HuH-7 (cell line): ENCODE data around the gene NUTM2F.
"Not testable (repeated sequence)": the region's sequence is repeated elsewhere in the genome, so short reads cannot be mapped to it uniquely, and the experiment has no call there.

ENCODE experiments used
- DNase-seq: peaks from one replicate; pipeline ENCODE4 v3.0.0; 2011; ENCODE audit warnings: low spot score

The NUTM2F gene

DNA sequence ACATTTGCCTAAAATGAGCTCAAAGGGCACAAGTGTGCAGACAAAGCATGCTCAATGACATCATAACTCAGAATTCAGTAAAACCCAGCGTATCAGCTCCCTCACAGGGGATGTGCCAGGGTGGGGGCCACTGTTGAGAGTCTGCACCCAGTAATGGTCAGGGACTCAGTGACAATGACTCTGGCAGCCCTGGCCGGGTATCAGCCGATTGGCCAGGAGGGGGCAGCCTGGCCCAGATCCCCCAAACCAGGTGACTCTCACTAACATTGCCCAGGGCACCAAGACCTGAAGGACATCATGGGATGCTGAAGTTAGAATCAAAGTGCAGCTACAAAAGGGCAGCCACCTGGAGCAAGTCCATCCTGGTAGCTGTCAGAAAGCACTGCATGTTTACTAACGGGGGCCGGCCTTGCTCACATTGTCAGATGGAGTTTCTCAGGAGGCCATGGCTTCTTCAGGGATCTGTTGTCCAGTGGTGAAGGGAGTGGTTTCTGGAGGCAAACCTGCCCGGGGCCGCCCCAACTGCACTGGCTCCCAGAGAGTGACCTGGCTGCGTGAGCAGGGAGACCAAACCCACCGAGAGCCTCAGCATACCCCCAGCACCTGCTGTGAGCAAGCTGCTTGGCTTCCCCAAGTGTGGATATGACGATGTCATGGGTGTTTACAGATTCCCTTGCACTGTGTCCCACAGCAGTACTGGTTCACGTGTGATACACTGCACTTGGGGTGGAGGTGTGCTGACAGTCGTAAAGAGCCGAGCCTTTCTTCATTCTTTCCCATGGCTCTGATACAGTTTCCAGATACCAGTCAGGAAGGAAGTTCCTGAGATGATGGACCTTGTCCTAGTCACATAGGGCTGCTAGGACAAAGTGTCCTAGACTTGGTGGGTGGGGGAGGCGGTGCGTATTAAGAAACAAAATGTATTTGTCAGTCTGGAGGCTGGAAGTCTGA lies 13.1 kb downstream of the NUTM2F start:
- not testable (repeated sequence) for DNase-seq

DNA sequence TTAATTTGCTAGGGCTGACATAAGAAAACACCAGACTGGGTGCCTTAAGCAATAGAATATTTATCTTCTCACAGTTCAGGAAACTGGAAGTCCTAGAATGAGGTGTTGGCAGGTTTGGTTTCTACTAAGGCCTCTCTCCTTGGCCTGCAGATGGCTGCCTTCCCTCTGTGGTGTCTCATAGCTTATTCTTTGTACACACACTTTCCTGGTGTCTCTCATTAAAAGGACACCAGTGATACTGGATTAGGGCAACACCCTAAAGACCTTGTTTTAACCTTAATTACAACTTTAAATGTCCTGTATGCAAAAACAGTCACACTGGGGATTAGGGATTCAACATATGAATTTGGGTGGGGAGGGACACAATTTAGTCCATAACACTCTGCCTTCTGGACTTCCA lies 25.1 kb downstream of the NUTM2F start:
- DNase-seq, result no peak

DNA sequence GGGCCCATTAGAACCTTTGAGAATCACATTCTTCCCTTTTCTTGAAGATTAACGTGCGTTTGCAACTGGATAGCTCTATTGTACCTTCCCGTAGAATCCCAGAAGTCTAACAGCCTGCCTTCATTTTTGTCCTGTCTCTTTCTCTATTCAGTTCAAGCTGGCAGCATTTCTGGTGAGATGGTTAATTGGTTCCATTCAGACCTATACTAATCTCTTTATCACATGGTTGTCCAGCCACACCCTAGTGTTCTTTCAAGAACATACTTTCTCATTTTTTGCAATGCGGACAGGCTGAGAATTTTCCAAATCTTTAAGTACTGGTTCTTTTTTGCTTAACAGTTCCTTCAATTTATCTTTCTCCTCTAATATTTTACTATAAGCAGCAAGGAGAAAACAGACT lies 26.0 kb downstream of the NUTM2F start:
- no peak for DNase-seq

DNA sequence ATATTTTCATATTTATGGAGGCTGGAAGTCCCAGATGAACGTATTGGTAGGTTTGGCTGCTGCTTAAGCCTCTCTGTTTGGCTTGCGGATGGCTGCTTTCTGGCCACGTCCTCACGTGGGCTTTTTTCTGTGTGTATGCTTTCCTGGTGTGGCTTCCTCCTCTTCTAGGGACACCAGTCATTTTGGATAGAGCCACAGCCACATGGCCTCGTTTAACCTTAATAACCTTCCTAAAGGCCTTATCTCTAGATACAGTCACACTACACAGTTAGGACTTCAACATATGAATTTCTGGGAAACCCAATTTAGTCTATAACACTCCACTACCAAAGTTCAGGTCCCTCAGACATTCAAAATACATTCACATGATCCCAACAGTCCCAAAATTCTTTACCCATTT lies 26.9 kb downstream of the NUTM2F start:
- no peak for DNase-seq

DNA sequence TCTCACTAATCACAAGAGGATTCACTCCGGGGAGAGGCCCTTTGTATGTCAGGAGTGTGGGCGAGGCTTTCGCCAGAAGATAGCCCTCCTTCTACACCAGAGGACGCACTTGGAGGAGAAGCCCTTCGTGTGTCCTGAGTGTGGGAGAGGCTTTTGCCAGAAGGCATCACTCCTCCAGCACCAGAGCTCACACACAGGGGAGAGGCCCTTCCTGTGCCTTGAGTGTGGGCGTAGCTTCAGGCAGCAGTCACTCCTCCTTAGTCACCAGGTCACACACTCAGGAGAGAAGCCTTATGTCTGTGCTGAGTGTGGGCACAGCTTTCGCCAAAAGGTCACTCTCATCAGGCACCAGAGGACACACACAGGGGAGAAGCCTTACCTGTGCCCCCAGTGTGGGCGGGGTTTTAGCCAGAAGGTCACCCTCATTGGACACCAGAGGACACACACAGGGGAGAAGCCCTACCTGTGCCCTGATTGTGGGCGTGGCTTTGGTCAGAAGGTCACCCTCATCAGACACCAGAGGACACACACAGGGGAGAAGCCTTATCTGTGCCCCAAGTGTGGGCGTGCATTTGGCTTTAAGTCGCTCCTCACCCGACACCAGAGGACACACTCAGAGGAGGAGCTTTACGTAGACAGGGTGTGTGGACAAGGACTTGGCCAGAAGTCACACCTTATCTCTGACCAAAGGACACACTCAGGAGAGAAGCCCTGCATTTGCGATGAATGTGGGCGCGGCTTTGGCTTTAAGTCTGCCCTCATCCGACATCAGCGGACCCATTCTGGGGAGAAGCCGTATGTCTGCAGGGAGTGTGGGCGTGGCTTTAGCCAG lies 27.8 kb downstream of the NUTM2F start:
- DNase-seq, result no peak

DNA sequence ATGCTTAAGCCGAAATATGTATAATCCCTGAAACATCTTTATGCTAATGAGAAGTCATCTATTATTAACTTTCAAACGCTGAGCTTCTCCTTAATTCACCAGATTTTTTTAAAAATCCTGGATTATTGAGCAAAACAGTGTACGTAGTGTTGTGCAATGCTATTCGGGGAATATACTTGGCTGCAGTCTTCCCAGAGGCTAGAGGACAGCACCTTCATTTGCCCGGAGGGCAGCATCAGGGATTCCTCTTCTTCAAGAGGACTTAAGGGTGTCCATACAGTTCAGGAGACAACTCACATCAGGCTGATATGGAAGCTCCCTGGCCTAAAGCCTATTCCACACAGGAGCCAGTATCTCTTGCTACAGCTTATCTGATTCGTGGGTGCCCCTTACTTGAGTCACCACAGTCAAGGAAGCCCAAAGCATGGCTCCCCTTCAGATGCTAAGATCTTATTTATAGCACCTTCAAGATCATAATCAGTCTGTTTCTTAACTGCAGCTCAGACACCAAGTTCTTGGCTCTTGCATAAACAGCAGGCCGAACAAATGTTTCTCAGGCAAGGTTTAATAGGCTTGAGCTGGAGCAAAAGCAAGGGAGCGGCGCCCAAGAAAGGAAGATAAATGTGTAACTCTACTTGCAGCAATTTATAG lies 29.4 kb downstream of the NUTM2F start:
- no peak for DNase-seq

DNA sequence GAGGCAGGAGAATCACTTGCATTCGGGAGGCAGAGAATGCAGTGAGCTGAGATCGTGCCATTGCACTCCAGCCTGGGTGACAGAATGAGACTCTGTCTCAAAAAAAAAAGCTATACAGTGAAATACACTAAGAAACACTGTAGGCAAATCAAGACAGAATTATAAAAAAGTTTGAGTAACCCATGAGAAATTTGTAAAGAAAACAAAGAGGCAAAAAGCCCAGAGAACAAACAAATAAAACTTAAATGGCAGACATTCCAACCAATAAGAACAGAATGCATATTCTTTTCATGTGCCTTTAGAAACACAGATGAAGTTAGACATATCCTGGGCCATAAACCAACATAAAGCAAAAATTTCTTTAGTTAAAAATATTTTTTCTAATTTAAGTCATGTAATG lies 38.8 kb downstream of the NUTM2F start:
- no peak for DNase-seq

DNA sequence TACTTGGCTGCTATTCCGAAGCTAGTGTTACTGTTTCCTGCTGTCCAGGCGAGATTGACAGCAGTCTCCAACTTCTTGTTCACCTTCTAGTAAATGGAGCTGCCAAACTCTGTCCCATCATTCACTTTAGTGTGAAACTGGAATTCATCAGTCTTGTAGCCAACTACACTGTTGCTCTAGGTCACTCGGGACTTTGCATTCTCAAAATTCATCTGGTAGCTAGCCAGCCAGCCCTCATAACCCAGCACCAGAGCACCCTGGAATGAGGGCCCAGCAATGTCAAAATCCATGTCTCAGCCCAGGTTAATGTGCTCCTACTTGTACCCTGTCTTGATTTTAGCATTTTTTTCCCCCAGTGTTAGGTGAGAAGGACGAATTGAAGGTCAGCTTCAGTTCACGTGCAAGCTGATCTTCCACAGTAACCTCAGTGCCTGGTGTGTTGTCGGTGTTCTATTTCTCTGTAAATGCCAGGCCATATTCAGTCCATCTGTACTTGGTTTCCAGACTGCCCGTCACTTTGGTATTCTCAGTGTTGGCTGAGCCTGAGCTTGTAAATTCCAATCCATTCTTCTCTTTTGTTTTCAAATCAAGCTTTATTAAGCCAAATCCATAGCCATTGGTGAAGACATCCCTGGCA lies 40.4 kb downstream of the NUTM2F start:
- DNase-seq, result no peak

DNA sequence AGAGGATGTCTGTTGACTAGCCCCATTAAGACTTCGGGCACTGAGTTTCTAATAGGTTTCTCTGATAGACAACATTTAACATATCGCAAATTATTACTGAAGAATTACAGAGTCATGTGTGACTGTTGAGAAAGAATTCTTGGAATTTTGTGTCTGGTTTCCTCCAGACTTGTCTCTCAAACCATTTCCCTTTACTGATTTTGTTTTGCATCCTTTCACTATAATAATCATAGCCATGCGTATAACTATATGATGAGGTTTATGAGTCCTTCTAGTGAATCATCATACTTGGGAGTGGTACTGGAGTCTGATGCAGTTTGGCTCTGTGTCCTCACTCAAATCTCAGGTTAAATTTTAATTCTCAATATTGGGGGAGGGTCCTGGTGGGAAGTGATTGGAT lies 42.3 kb downstream of the NUTM2F start:
- DNase-seq, result no peak

DNA sequence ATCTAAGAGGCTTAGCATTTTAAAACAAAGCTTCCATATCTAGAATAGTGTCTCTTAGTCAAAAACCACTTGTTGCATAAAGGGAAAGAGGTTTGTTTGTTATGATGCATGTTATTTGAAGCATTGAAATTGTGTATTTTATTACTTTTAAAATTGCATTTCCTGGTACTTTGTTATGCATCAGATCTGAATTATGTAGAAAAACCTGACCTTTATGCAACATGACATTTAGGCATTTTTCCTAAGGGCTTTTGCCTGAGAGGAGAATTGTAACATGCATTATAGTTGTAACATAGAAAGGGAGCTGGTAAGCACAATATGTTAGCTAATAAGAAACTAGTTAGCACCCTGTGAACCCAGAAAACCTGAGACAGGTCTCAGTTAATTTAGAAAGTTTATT lies 47.3 kb downstream of the NUTM2F start:
- no peak for DNase-seq

DNA sequence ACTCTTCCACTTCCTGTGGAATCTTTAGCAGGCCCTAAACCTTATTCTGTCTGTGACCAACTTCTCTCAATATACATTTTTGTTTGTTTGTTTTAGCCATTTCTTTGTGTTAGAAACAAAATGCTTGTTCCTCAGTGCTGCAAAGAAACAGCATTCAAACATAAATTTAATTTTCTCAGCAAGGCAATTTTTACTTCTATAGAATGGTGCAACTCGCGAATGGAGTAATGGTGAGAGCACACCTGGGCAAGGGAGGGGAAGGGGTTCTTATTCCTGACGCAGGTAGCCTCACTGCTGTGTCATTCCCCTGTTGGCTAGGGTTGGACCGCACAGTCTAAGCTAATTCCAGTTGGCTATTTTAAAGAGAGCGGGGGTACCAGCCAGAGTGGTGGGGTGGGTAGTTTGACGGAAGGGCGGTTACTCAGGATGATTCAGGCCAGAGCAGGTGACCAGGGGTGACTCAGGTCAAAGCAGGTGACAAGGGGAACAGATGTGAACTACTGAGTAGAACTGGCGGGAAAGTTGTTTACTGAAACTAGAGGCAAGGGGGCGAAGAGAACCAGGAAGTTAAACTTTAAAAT lies 47.9 kb downstream of the NUTM2F start:
- no peak for DNase-seq

DNA sequence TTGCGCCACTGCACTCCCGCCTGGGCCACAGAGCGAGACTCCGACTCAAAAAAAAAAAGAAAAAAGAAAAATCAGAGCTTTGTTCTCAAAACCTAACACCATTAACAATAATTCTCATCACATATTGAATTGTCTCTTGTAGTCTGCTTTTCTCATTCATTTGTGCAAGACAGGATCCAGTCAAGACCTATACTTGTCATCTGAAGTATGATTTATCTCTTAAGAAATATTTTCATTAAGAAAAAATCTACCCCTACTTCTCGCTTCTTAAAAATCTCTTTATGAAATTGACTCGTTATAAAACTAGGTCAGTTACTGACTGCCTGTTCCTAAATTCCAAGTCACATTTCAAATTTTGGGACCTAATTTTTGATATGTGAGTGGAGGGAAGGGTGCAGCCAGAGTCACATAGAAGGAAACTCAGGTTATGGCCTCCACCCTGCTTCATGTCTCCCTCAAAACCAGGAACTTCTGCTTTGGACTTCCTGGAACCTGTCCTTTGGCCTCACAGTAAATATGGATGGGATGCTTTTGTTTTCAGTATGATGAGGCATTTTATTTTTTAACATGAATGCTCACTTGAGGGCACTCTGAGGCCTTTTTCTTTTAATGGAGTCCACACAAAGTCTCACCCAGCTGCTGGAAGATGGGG lies 50.4 kb downstream of the NUTM2F start:
- DNase-seq, result no peak

DNA sequence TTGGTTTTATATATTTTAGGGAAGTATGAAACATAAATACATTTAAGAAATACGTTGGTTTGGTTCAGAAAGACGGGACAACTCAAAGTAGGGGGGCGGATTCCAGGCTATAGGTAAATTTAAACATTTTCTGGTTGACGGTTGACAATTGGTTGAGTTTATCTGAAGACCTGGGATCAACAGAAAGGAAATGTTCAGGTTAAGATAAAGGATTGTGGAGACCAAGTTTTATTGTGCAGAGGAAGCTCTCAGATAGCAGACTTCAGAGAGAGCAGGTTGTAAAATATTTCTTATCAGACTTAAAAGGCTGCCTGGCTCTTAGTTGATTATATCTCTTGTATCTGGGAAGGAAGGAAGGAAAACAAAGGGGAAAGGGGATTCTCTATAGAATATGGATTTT lies 51.4 kb downstream of the NUTM2F start:
- not testable (repeated sequence) for DNase-seq

DNA sequence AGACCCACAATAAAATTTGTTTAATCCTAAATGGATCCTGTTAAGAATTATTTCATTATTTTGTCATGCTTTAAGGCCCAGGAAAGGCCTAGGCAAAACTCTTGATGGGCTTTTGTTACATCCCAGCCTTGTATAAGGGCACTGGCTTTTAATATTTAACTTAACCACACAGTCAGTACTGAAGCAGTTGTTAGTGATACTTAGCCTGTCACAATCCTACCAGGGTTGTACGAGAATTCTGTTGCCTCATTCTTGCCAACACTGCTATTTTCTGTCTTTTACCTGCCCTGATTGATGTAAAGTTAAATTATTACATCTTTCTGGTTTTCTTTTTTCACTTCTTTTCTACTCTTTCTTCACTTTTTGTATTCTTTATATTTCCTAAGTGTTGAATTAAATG lies 58.4 kb downstream of the NUTM2F start:
- no peak for DNase-seq

DNA sequence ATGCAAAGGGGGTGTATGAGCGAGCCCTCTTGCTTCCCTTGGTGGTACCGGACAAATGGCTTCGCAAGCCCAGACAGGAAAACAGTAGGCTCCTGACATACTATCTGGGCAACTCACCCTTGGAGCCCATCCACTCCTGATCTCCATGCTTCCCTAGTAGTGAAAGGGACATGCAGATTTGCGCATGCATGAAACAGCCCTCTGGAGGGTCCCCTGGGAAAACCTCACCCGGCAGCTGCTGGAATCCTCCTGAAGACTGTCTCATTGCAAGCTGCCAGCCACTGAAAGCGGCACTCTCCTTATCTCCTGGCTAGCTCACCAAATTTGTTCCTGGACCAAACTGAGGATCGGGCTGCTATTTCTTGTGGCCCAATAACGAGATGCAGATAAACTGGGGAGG lies 59.2 kb downstream of the NUTM2F start:
- no peak for DNase-seq
